ENCODE results near the gene ZNF185. TPM values are rescaled to one million over a fixed set of nuclear protein-coding genes. Genes with fewer than 3 reads are reported as not detected.

ZNF185 gene
- total RNA-seq, 2 donors from 2014 or later: 8.1 to 8.5 TPM

DNA sequence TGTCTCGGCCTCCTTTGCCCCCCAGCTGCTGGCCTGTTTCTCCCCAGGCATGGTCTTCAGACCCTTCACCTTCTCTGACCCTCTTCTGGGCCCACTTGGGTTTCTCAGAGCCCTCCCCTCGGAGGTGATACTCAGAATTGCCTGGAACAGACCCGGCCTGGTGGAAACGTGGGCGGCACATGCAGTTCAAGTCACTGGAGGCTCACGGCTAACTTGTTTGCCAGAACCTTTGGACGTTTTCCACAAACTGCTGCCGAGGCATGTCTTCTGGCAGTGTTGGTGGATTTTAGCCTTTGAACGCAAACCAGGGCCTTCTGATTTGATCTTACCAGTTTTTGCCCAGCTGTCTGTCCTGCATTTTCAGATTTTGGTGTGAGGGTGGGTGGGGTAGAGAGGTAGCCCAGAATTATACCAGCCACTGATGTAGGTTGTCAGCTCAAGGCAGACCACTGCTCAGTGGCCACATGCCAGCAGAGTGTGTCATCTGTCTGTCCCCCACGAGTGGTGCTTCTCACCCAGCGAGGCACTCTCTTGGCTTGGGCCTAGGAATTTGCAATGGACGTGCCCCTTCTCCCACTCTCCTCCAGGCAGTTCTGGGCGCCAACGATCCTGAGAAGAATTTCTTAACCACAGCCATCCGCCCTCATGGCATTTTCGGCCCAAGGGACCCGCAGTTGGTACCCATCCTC, 32.5 kb upstream of the ZNF185 start:
- H3K4me3 ChIP-seq: no peak overlapping the region
- no peaks in the 10 kb centered on the region for H3K4me1 ChIP-seq (ENCODE audit: control insufficient read depth in 1 of 2, low read depth in 2 of 2)
- H3K27ac ChIP-seq: no peak overlapping the region
- ATAC-seq (ENCODE audit: insufficient number of reproducible peaks, low FRiP score, low read depth) (no peak), DNase-seq (ENCODE audit: low spot score) (no peak)
- H3K36me3 ChIP-seq: peaks cover 5% of the 10 kb centered on the region
- H3K9me3 ChIP-seq: no peaks in the 10 kb centered on the region
- no peaks in the 10 kb centered on the region for H3K27me3 ChIP-seq (replicated peaks; ENCODE audit: insufficient read depth)
- TF ChIP-seq, protein P1, sequence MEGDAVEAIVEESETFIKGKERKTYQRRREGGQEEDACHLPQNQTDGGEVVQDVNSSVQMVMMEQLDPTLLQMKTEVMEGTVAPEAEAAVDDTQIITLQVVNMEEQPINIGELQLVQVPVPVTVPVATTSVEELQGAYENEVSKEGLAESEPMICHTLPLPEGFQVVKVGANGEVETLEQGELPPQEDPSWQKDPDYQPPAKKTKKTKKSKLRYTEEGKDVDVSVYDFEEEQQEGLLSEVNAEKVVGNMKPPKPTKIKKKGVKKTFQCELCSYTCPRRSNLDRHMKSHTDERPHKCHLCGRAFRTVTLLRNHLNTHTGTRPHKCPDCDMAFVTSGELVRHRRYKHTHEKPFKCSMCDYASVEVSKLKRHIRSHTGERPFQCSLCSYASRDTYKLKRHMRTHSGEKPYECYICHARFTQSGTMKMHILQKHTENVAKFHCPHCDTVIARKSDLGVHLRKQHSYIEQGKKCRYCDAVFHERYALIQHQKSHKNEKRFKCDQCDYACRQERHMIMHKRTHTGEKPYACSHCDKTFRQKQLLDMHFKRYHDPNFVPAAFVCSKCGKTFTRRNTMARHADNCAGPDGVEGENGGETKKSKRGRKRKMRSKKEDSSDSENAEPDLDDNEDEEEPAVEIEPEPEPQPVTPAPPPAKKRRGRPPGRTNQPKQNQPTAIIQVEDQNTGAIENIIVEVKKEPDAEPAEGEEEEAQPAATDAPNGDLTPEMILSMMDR (IDR thresholded peaks at IDR 0.05): no peak

DNA sequence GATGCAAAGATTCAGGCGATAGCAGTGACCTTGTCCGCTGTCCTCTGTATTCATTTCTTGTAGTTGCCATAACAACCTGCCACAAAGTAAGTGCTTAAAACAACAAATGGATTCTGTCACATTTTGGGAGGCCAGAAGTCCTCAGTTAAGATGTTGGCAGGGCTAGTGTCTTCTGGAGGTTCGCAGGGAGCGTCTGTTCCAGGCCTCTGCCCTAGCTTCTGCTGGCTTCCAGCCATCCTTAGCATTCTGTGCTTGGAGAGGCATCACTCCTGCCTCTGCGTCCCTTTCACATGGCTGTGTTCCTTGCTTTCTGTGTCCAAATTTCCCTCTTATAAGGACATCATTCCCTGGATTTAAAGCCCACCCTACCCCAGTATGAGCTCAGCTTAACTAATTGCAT, 31.5 kb upstream of the ZNF185 start:
- ATAC-seq (ENCODE audit: insufficient number of reproducible peaks, low FRiP score, low read depth): no peak
- no peak for DNase-seq (ENCODE audit: low spot score)
- Histone ChIP-seq H3K27ac (no peak overlapping the region), H3K9me3 (no peaks in the 10 kb centered on the region), H3K4me1 (ENCODE audit: control insufficient read depth in 1 of 2, low read depth in 2 of 2) (no peaks in the 10 kb centered on the region), H3K27me3 (replicated peaks; ENCODE audit: insufficient read depth) (no peaks in the 10 kb centered on the region), H3K36me3 (peaks cover 7% of the 10 kb centered on the region), H3K4me3 (no peak overlapping the region)
- TF ChIP-seq, protein P1 (IDR thresholded peaks at IDR 0.05): no peak

DNA sequence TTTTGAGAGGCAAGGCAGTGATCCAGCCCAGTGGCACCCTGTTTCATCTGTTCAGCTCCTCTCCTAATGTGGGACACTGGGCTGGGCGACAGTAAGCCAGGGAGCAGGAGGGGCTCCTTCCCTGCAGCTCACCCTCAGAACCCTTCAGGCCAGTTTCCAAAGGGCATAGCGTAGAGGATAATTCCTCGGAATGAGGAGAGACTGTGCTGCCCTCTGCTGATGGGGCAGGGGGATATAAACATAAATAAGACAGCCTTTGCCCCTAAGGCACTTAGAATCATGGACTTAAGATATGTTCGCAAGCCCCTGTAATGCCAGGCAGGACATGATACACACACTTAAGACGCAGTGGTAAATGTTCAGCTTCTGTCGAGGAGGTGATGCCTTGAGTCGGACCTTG, 27.9 kb upstream of the ZNF185 start:
- H3K4me1 ChIP-seq (ENCODE audit: control insufficient read depth in 1 of 2, low read depth in 2 of 2): no peaks in the 10 kb centered on the region
- no peak overlapping the region for H3K27ac ChIP-seq
- H3K27me3 ChIP-seq (replicated peaks; ENCODE audit: insufficient read depth): no peaks in the 10 kb centered on the region
- H3K9me3 ChIP-seq: no peaks in the 10 kb centered on the region
- ATAC-seq (ENCODE audit: insufficient number of reproducible peaks, low FRiP score, low read depth) (no peak), DNase-seq (ENCODE audit: low spot score) (no peak)
- no peak overlapping the region for H3K4me3 ChIP-seq
- TF ChIP-seq, protein P1 (IDR thresholded peaks at IDR 0.05): no peak
- H3K36me3 ChIP-seq: peaks cover 7% of the 10 kb centered on the region

DNA sequence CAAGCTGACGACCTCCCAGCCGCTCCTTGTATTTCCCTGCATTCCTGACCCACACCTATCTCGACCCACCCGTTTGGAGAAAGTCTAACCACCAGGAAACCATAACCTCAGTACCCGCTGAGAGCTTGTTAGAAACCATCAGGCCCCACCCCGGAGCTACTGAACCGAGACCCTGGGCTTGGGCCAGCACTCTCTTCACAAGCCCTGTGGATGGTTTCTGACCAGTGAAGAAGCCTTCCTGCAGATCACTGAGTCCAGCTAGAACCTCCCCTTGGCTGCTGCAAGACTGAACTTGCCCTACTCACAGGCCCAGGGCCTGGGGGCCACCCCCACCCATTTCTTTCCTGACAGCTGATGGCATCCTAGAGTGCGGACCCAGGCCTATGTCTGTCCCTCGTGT, 26.6 kb upstream of the ZNF185 start:
- H3K9me3 ChIP-seq: no peaks in the 10 kb centered on the region
- TF ChIP-seq, protein P1 (IDR thresholded peaks at IDR 0.05): no peak
- peaks cover 7% of the 10 kb centered on the region for H3K36me3 ChIP-seq
- ATAC-seq (ENCODE audit: insufficient number of reproducible peaks, low FRiP score, low read depth) (no peak), DNase-seq (ENCODE audit: low spot score) (no peak)
- no peaks in the 10 kb centered on the region for H3K4me1 ChIP-seq (ENCODE audit: control insufficient read depth in 1 of 2, low read depth in 2 of 2)
- H3K4me3 ChIP-seq: no peak overlapping the region
- H3K27ac ChIP-seq: no peak overlapping the region
- no peaks in the 10 kb centered on the region for H3K27me3 ChIP-seq (replicated peaks; ENCODE audit: insufficient read depth)

DNA sequence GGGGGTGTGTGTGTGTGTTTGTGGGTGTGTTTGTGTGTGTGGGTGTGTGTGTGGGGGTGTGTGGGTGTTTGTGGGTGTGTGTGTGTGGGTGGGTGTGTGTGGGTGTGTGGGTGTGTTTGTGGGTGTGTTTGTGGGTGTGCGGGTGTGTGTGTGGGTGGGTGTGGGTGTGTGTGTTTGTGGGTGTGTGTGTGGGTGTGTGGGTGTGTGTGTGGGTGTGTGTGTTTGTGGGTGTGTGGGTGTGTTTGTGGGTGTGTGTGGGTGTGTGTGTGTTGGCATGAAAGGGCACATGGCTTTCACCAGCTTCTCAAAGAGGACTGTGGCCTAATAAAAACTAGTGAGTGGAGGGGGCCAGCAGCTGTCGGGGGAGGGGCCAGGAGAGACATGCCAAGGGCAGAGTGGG, 25.3 kb upstream of the ZNF185 start:
- Histone ChIP-seq H3K9me3 (no peaks in the 10 kb centered on the region), H3K27ac (no peak overlapping the region), H3K27me3 (replicated peaks; ENCODE audit: insufficient read depth) (no peaks in the 10 kb centered on the region), H3K4me3 (no peak overlapping the region), H3K36me3 (peaks cover 7% of the 10 kb centered on the region), H3K4me1 (ENCODE audit: control insufficient read depth in 1 of 2, low read depth in 2 of 2) (no peaks in the 10 kb centered on the region)
- TF ChIP-seq, protein P1 (IDR thresholded peaks at IDR 0.05): no peak
- DNase-seq (ENCODE audit: low spot score) (no peak), ATAC-seq (ENCODE audit: insufficient number of reproducible peaks, low FRiP score, low read depth) (no peak)

All from thoracic aorta (tissue), 2 donors.